ENCODE measurements around the gene NAA38.

DNA sequence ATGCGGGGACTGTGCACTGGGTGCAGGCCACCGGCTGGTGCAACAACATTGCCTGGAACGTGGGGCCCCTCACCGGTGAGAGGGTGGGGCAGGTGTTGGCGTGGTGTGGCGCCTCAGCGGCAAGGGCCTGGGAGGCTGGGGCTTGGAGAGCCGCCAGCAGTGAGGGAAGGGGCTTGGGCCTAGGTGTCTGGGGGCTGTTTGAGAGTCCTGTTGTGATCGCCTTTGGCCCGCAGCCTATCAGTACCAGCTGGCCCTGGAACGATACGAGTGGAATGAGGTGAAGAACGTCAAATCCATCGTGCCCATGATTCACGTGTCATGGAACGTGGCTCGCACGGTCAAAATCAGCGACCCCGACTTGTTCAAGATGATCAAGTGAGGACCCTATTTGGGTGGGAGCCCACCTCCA lies 5.1 kb downstream of the NAA38 start:
- TF ChIP-seq, protein P1, sequence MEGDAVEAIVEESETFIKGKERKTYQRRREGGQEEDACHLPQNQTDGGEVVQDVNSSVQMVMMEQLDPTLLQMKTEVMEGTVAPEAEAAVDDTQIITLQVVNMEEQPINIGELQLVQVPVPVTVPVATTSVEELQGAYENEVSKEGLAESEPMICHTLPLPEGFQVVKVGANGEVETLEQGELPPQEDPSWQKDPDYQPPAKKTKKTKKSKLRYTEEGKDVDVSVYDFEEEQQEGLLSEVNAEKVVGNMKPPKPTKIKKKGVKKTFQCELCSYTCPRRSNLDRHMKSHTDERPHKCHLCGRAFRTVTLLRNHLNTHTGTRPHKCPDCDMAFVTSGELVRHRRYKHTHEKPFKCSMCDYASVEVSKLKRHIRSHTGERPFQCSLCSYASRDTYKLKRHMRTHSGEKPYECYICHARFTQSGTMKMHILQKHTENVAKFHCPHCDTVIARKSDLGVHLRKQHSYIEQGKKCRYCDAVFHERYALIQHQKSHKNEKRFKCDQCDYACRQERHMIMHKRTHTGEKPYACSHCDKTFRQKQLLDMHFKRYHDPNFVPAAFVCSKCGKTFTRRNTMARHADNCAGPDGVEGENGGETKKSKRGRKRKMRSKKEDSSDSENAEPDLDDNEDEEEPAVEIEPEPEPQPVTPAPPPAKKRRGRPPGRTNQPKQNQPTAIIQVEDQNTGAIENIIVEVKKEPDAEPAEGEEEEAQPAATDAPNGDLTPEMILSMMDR (conservative IDR thresholded peaks at IDR 0.05) = no peak
- no peak for TF ChIP-seq ZFX (IDR thresholded peaks at IDR 0.05)
